ENCODE data around the gene GBX2.
A peak's percentile ranks its signal among the peaks of the same experiment; 100 is the strongest.

Gene GBX2

DNA sequence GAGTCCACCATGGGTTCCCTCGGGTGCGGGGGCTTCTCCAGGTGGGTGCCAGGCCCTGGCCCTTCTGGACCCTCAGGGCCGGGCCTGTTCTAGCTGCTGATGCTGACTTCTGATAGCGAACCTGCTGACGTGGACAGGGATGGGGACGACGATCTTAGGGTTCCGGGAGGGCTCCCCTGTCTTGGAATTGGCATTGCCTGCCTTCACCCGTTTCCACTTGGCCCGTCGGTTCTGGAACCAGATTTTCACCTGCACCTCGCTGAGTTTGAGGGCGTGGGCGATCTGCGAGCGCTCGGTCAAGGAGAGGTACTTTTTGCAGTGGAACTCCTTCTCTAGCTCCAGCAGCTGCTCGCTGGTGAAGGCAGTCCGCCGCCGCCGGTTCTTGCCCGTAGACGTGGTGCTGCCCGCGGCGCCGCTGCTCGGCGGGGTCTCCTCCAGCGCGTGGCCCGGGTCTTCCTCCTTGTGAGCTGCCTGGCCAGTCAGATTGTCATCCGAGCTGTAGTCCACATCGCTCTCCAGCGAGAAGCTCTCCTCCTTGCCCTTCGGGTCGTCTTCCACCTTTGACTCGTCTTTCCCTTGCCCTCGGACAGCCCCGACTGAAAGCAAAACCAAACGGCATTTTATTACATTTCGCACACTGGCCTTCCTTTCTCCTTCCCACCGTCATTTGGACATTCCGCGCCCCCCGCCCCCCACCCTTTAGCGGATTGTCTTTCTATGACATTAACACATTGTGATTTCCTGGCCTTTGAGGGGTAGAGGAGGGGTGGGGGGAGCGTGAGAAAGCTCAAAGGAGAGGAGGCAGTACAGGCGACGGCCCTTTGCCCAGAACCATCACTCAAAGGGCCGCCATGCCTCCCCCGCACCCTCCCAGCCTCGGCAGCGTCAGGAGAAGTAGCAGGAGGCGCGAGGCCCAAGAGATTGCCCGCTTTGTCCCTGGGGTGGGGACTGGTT, 2.1 kb downstream of the GBX2 start:
- in situ Hi-C loops (cut with HindIII; ENCODE audit: low sequenced_read_pairs) = no loop called here
- DNase-seq (ENCODE audit: low read depth, low spot score) = no peak
- TF ChIP-seq, protein P1, sequence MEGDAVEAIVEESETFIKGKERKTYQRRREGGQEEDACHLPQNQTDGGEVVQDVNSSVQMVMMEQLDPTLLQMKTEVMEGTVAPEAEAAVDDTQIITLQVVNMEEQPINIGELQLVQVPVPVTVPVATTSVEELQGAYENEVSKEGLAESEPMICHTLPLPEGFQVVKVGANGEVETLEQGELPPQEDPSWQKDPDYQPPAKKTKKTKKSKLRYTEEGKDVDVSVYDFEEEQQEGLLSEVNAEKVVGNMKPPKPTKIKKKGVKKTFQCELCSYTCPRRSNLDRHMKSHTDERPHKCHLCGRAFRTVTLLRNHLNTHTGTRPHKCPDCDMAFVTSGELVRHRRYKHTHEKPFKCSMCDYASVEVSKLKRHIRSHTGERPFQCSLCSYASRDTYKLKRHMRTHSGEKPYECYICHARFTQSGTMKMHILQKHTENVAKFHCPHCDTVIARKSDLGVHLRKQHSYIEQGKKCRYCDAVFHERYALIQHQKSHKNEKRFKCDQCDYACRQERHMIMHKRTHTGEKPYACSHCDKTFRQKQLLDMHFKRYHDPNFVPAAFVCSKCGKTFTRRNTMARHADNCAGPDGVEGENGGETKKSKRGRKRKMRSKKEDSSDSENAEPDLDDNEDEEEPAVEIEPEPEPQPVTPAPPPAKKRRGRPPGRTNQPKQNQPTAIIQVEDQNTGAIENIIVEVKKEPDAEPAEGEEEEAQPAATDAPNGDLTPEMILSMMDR (IDR thresholded peaks at IDR 0.05; ENCODE audit: low read depth, low read length) = no peak
- H3K4me3 ChIP-seq (ENCODE audit: low read depth, low read length) = peak overlapping the region; percentile 33

DNA sequence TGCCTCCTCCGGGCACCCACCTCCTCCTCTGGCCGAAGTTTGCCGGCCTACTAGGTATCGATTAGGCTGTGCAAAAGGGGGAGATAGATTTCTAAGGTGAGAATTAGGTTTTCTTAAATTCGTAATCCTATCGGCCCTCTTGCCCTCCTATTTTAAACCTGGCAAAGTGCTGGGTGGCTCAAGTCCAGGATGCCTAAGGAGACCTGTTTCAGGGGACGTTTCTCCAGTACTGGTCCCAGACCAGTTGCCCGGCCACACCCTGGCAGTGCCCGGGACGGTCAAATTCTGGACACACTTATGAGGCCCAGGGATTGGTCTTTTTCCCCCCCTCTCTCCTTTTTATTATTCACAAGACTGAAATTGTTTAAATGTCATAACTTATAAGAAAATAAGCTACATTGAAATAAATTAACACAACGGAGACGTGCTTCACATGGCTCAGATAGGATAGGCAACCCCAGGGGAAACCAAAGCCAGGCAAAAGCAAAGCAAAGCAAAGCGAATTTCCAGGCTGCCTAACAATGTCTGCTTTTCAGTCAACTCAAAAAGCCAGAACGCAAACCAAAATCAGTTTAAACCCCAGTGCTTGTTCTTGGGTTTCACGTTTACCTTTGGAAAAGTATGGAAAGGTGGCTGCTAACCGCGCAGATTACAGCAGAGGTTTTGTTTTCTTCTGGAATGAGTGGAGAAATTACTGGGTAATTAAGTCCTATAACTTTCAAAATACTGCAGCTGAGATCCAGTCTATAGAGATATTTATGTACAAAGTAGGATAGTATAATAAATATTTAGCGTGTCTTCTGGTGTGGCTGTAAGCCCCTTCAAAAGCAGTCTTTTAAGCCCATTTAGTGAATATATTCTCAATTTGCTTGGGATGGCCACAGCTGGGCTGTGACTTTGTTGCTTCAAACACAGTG, 3.0 kb downstream of the GBX2 start:
- TF ChIP-seq, protein P1 (IDR thresholded peaks at IDR 0.05; ENCODE audit: low read depth, low read length) = no peak
- in situ Hi-C loops (cut with HindIII; ENCODE audit: low sequenced_read_pairs) = no loop called here
- peak overlapping the region; percentile 33 for H3K4me3 ChIP-seq (ENCODE audit: low read depth, low read length)
- DNase-seq (ENCODE audit: low read depth, low spot score) = no peak

DNA sequence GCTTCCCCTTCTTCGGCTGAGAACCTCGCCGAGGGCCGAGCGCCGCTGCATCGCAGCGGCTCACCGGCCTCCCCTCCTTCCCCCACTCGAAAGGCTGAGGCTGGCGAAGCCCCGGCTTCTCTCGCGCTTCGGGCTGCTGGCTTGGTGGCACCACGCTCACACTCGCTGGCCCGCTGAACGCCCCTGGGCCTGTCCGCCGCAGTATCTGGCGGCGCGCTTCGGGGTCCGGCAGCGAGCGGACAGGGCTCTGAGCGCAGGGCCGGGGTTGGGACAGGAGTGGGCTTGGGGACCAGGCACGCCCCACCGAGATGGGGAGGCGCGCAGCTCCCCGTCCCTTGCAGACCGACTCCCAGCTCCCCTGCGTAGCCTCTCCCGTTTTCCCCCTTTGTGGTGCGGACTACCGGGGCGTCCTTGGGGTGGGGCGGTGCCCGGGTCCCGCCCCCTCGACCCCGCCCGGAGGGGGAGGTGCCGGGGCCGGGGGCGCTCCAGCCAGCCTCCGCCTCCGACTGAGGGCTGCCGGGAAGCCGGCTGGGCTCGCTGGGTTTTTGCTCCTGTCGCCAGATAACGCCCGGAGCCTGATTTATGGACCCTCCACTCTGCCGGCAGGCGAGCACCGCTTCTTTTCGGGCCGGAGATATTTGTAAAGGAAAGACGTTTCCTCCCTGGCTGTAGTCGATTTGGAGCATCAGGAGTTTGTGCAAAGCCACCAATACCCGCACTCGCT, 3.8 kb downstream of the GBX2 start:
- no peak for DNase-seq (ENCODE audit: low read depth, low spot score)
- peak overlapping the region; percentile 33 for H3K4me3 ChIP-seq (ENCODE audit: low read depth, low read length)
- TF ChIP-seq, protein P1 (IDR thresholded peaks at IDR 0.05; ENCODE audit: low read depth, low read length) = no peak
- in situ Hi-C loops (cut with HindIII; ENCODE audit: low sequenced_read_pairs) = no loop called here

DNA sequence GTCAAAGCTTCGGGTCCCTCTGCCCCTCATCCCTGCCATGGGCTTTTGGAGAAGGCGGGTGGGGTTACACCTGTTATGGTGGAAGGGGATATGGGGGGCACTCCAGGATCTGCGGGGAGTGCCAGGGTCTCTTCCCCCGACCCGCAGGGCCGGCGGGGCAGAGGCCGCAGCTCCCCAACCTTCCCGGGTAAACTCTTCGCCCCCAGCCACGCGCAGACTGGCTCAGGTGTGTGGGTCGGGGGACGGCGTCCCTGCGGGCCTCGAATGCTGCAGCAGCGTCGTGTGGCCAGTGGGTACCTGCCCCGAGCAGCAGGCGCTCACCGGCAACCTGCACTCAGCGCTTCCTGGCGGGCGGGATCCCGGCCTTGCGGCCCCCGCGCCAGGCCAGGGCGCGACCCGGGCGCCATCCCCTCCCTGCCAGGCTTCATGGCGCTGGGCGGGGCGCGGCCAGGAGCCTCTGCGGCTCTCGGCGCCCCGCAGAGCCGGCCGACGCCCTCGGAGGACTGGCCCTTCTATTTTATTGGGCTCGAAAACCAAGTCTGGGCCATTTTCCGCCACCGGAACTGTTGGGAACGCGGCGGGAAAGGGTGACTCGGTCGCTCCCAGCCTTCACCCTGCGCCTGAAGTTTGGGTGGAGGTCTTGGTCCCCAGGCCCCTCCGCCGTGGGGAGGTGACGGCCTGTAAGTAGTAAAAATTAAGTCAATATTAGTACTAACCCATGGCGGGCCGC, 4.5 kb downstream of the GBX2 start:
- H3K4me3 ChIP-seq (ENCODE audit: low read depth, low read length) = peak overlapping the region; percentile 33
- in situ Hi-C loops (cut with HindIII; ENCODE audit: low sequenced_read_pairs) = no loop called here
- no peak for DNase-seq (ENCODE audit: low read depth, low spot score)
- TF ChIP-seq, protein P1 (IDR thresholded peaks at IDR 0.05; ENCODE audit: low read depth, low read length) = no peak

DNA sequence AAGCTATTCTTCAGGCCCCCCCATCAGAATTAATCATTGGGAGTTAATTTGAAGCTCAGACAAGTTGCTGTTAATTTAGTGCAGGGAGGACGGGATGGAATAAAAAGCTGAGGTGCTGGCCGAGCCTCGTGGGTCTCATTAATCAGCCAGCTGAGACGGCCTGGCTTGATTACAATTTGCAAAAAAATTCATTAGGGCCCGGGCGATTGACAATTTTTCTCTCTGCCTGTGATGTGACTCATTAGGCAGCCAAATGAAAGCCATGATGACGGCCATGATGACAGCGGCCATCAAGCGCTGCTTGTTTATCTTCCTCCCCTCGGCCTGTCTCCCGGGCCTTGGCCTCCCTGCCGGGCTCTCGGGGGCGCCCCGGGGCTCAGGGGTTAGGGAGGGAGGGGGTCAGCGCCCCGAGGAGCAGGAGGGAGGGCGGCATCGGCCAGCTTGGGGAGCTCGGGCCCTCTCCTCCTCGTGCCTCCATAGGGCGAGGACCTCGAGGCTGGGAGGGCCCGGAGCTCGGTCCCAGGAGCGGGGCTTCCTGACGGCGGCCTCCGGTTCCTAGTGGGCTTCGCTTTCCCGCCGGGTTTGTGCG, 5.2 kb downstream of the GBX2 start:
- TF ChIP-seq, protein P1 (IDR thresholded peaks at IDR 0.05; ENCODE audit: low read depth, low read length) = no peak
- H3K4me3 ChIP-seq (ENCODE audit: low read depth, low read length) = peak overlapping the region; percentile 17
- in situ Hi-C loops (cut with HindIII; ENCODE audit: low sequenced_read_pairs) = no loop called here
- no peak for DNase-seq (ENCODE audit: low read depth, low spot score)

Data from astrocyte of the spinal cord (primary cell).